GM19239 (cell line): ENCODE data around the gene GRIA3.
"Not testable (repeated sequence)": the region's sequence is repeated elsewhere in the genome, so short reads cannot be mapped to it uniquely, and the experiment has no call there.

Experiments used
- DNase-seq: peaks from one replicate; pipeline ENCODE4 v3.0.0; 2011; ENCODE audit warnings: low spot score; ENCODE audit not compliant: insufficient read length
- FAIRE-seq: peaks from 2 replicates; lab custom pipeline; 2011; peaks lifted over from hg19 to GRCh38; lab: Jason Lieb, UNC

The GRIA3 gene

GRCh38 chrX:123504630-123505270 lies 320.7 kb downstream of the GRIA3 start:
- FAIRE-seq, result no peak
- DNase-seq, result no peak

DNA sequence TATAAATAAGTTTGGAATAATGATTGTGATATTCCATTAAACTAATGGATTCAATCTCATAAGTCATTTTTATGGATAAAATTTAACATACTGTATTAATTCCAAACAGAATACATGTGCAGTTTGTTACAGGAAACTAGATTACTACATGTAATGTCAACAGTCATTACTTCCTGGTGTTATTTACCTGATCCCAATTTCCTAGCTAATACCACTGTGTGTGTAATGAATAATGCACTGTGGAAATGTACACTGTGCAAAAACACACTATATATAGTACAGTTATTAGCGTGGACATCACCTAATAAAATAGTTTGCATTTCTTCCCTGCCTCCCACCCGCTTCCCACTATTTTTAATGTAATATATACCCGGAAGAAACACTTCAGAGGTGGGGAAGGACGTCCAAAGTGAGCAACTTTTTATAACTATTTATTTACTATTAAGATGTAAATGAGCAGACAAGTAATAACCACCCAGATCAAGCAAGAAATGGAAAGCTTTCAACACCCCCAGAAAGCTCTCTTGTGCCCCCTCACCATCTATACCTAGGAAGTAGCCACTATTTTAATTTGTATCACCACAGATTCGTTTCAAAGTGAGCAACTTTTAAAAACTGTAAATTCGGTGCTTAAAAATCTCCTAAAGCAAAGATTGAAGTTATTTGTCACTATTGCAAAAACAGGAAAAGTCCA lies 329.7 kb downstream of the GRIA3 start:
- FAIRE-seq (peak; percentile 31), DNase-seq (no peak)

GRCh38 chrX:123514279-123514640 lies 330.2 kb downstream of the GRIA3 start:
- not testable (repeated sequence) for FAIRE-seq, DNase-seq

DNA sequence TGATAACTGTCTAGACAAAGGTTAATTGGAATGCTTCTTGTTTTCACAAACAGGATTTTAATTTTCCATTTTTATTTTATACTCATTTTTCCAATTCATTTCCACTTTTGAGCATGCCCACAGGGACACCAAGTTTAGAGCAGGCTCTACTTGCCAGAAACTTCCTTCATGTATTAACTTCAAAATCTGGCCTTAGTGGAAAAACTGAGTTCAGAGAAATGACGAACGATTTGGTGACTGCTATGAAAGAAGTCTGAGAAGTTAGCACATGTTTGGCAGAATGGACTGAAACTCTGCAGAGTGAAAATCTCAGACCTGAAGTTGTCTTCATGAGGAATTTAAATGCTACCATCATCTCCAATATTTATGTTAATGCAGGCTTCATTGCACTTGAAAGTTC lies 334.7 kb downstream of the GRIA3 start:
- no peak for FAIRE-seq
- no peak for DNase-seq

DNA sequence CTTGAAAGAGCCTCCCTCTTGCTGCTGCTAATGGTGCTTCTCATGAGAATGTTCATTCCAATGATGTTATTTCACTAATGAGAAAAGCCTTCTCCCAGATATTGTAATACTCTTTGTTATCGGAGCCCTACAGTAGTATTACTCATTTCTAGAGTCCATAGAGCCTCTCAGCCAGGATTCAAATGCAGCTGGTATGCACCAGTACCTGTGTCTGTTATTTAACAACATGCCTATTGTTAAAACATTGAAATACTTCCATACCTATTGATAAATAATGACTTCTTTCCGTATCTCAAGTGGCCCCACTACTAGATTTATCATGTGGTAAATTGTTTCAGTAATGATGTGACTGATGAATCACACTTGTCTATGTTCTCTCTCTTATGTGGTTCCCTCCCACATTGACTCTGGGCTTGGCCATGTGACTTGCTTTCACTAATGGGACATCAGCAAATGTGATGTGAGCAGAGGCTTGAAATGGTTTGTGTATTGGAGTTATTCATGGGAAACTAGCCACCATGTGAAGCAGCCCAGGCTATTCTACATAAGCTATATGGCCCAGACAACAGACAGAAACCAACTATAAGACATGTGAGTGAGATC lies 341.1 kb downstream of the GRIA3 start:
- DNase-seq (no peak), FAIRE-seq (no peak)

- not testable (repeated sequence) for DNase-seq, FAIRE-seq
Observed at GRCh38 chrX:123530726-123531125, 346.6 kb downstream of the GRIA3 start.
